GM08714 (cell line): ENCODE data around the gene TBC1D2.
A peak's percentile ranks its signal among the peaks of the same experiment; 100 is the strongest.

ENCODE experiments used
- H3K4me3 ChIP-seq: fragments of 200-500 bp; sonication (Bioruptor generic); 2 replicates; pipeline ENCODE4 v1.5.1; 2014; ENCODE audit warnings: mild to moderate bottlenecking, low read length, inconsistent platforms
- ZNF274 ChIP-seq: IDR thresholded peaks from 2 replicates; pipeline ENCODE4 v1.6.1; 2012; ENCODE audit warnings: mild to moderate bottlenecking, low read depth, low read length

Gene TBC1D2

DNA sequence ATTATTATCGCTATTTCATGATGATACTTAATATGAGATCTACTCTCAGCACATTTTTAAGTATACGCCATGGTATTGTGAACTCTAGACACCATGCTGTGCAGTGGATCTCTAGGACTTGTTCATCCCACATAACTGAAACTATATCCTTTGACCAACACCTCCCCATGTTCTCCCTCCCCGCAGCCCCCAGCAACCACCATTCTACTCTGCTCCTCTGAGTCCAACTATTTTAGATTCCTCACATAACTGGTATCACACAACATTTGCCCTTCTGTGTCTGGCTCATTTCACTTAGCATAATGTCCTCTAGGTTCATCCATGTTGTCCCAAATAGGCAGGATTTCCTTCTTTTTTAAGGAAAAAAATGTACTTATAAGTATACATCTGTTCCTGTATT lies 6.6 kb upstream of the TBC1D2 start:
- no peak for TF ChIP-seq ZNF274
- no peak overlapping the region for H3K4me3 ChIP-seq

GRCh38 chr9:98260635-98261034 lies 5.2 kb upstream of the TBC1D2 start:
- no peak for TF ChIP-seq ZNF274
- no peak overlapping the region for H3K4me3 ChIP-seq

DNA sequence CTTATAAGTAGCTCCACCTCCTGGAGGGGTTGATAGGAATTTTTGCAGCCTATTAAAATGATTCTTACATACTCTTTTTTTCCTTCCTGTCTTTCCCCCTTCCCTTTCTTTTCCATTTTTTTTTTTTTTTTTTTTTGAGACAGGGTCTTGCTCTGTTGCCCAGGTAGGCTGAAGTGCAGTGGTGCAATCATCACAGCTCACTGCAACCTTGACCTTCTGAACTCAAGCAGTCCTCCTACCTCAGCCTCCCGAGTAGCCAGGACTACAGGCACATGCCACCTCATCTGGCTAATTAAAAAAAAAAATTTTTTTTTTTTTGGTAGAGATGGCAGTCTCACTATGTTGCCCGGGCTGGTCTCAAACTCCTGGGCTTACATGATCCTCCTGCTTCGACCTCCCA lies 4.3 kb upstream of the TBC1D2 start:
- no peak for TF ChIP-seq ZNF274
- no peak overlapping the region for H3K4me3 ChIP-seq

- no peak for TF ChIP-seq ZNF274
- H3K4me3 ChIP-seq, result peak overlapping the region; percentile 75
Observed at GRCh38 chr9:98256756-98257155, 1.3 kb upstream of the TBC1D2 start.

DNA sequence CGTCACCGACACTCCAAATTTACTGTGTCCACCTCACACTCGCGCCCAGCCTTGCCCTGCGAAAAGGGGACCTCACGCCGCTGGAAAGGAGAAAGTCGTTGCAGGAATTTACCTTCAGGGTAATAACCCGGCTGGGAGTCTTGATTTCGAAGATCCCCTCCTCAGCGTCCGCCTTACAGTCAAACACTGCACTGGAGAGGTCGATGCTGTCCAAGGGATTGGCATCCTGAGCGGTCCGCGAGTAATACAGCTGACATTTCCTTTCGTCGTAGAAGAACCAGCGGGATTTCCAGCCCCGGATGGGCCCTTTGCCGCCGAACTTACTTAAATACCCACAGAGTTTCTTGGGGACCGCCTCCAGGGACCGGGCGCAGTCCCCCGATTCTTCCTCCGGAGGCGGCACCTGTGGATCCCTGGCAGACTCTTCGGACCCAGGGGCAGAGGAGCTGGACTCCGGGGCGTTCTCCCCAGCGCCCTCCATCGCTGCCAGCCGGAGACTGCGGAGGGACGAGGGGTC lies 330 bp downstream of the TBC1D2 start:
- no peak for TF ChIP-seq ZNF274
- H3K4me3 ChIP-seq, result peak overlapping the region; percentile 75

DNA sequence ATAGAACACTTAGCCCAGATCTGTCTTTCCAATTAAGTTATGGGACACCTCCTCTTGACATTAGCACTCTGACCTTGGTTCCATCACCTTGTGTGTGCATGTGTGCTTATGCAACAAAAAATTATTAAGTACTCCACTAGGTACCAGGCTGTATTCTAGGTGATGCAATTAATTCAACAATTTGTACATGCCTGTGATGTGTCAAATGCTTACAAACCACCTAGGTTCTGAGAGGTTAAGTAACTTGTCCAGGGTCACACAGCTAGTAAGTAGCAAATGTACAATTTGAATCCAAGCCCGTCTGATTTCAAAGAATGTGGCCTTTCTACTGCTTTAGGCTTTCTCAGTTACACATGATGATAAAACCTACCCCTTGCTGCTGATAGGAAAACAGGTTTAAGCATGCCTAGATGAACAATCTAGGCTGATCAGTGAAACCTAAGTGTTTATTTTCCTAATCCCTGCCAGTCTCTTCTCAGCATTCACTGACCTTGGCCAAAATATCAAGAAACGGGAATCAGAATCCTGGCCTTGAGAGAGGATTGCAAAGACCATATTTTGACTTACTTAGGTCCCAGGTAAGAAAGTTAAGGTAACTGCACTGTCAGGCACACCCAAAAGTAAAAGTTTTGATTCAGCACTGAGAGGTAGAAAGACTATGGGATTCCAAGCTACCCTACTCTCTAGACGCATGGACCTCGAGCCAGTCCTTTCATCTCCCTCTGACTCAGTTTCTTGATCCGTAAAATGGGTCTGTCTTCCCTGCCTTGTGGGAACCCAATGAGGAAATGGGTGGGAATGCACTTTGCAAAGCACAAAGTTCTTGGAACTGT lies 1.0 kb downstream of the TBC1D2 start:
- TF ChIP-seq ZNF274, result no peak
- H3K4me3 ChIP-seq, result peak overlapping the region; percentile 75; the same call in 1 of the 2 replicates

- no peak overlapping the region for H3K4me3 ChIP-seq
Observed at GRCh38 chr9:98253565-98253964, 1.9 kb downstream of the TBC1D2 start.

DNA sequence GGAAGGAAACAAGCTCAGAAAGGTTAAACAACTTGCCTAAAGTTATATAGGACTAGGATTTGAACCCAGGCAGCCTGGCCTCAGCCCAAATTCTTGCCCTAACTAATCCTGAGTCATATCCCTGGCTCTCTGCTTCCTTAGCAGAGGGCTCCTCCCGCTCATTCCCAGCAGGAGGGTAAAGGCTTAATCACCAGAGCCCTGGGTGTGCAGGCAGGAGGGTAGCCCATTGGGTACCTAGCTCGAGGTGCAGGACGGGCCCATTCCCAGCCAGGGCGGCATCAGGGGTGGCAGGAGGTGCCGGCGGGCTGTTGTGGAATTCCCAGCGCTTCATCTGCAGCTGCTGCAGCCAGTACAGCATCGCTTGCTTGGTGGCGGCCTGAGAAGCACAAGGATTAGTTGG lies 3.9 kb downstream of the TBC1D2 start:
- H3K4me3 ChIP-seq, result no peak overlapping the region
- TF ChIP-seq ZNF274, result no peak

More at GRCh38 chr9:98253565-98253964, 1.9 kb downstream of the TBC1D2 start:
- no peak for TF ChIP-seq ZNF274

DNA sequence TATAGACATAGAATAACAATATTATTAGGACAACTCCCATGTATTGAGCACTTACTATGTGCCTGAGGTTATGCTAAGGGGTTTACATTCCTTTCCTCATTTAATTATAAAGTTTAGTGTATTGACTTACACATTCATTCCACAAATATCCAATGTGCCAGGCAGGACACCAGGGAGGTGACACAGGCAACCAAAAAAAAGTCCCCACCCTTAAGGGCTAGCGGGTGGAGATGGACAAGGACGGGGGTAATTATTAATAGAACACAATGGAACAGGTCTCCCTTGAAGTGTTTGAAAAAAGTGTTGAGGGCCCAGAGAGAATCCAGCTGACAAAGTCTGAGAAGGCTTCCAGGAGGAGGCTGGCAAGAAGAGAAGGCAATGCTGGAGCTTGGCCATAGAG lies 5.7 kb downstream of the TBC1D2 start:
- TF ChIP-seq ZNF274, result no peak
- no peak overlapping the region for H3K4me3 ChIP-seq

- H3K4me3 ChIP-seq, result no peak overlapping the region
- TF ChIP-seq ZNF274, result no peak
Observed at GRCh38 chr9:98248737-98249474, 6.5 kb downstream of the TBC1D2 start.

- TF ChIP-seq ZNF274, result no peak
- H3K4me3 ChIP-seq, result no peak overlapping the region
Observed at GRCh38 chr9:98247831-98248657, 7.4 kb downstream of the TBC1D2 start.

DNA sequence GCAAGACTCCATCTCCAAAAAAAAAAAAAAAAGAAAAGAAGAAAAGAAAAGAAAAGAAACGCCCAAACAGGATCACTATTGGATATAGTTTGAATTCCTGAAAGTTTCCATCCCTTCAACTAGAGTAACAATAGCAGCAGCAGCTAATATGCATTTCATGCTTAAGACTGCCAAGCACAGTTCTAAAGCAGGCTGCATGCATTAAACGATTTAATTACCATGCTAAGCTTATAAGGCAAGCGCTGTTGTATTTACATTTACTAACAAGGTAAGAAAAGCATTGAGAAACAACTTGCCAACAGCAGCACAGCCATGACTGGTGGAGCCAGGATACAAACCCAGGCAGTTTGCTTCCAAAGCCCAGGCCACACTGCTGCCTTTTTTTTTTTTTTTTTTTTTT lies 13.0 kb downstream of the TBC1D2 start:
- TF ChIP-seq ZNF274, result no peak
- H3K4me3 ChIP-seq, result no peak overlapping the region

DNA sequence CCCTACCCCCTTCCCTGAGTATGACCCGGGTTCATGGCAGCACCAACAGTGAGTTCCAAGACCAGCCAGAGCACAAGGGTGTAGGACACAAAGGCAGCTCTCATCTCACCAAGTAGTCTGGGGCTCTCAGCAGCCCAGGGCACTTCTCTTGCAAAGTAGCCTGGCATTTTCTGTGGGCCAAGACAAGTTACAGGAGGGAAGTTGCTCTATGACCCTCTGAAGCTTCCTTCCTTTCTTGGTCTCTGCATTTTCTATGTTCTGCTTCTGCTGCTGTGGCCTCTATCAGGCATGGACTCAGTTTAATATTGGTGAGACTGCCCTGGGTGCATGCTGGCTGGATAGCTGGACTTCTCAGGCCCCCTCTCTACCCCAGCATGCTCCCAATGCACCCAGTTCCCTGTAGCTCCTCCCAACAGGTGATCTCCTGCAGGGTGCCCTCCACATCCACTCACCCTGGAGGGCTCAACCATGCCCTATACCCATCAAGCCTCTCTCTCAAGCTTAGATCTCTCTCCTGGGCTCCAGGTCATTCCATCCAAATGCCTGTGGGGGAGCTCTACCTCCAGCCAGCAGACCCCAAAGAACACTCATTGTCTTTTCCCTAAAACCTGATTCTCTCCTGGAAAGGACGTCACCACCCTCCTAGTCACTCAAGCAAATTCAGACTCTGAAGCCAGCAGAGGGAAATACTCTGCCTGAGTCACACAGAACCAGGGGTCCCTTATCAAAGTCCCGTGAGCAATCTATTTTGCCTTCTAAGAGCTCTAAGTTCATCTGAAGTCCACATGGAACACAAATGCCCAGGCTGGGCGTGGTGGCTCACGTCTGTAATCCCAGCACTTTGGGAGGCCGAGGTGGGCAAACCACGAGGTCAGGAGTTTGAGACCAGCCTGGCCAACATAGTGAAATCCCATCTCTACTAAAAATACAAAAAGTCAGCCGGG lies 13.8 kb downstream of the TBC1D2 start:
- no peak overlapping the region for H3K4me3 ChIP-seq
- TF ChIP-seq ZNF274, result no peak

- TF ChIP-seq ZNF274, result no peak
- H3K4me3 ChIP-seq, result no peak overlapping the region
Observed at GRCh38 chr9:98240475-98240874, 15.0 kb downstream of the TBC1D2 start.
